Ovary (tissue), 3 donors: ENCODE data around the gene BTG1.

ENCODE experiments used
- CTCF ChIP-seq, 3 donors: fragments of 450-650 bp in 2 of 3; fragments of 200-600 bp in 1 of 3; IDR thresholded peaks; one replicate each; pipeline versions ENCODE4 v1.5.1 to v1.8.0; 2016 to 2022; ENCODE audit warnings: antibody characterized with exemption in 3 of 3, mild to moderate bottlenecking in 1 of 3
- EP300 ChIP-seq: sonication (generic); formaldehyde crosslinking; IDR thresholded peaks from one replicate; pipeline ENCODE4 v1.6.1; 2017; ENCODE audit warnings: antibody characterized with exemption
- POLR2A ChIP-seq: fragments of 450-650 bp; IDR thresholded peaks from one replicate; pipeline ENCODE4 v1.6.1; 2017; ENCODE audit warnings: antibody characterized with exemption, mild to moderate bottlenecking, moderate library complexity
- donor health status: DM: no; HTN: no; CAD: no.

GRCh38 chr12:92140896-92141536 is 4.6 kb downstream of the BTG1 start:
- no peak for TF ChIP-seq POLR2A
- no peak for TF ChIP-seq CTCF (IDR thresholded peaks at IDR 0.05)
- TF ChIP-seq EP300: no peak
